Adipocyte (in vitro differentiated cells): ENCODE data around the gene PTPRG.

ENCODE experiments used
- DNase-seq: peaks from one replicate; pipeline ENCODE4 v3.0.0-alpha.2; 2015; ENCODE audit warnings: low read depth
- H3K27me3 ChIP-seq: replicated peaks from 2 replicates; pipeline ENCODE4 v1.7.0; 2013; ENCODE audit warnings: mild to moderate bottlenecking, low read length, moderate library complexity; ENCODE audit not compliant: control insufficient read depth, insufficient read depth
- H3K36me3 ChIP-seq: 2 replicates; pipeline ENCODE4 v1.7.0; 2013; ENCODE audit warnings: low read length, mild to moderate bottlenecking, moderate library complexity; ENCODE audit not compliant: control insufficient read depth, insufficient read depth, severe bottlenecking
- H3K4me1 ChIP-seq: 2 replicates; pipeline ENCODE4 v1.7.0; 2013; ENCODE audit warnings: mild to moderate bottlenecking, low read length, moderate library complexity; ENCODE audit not compliant: control insufficient read depth, insufficient read depth
- H3K4me3 ChIP-seq: 2 replicates; pipeline ENCODE4 v1.7.0; 2013; ENCODE audit warnings: mild to moderate bottlenecking, low read length, moderate library complexity
- H3K9ac ChIP-seq: 2 replicates; pipeline ENCODE4 v1.7.0; 2013; ENCODE audit warnings: mild to moderate bottlenecking, low read length, moderate library complexity
- H3K9me3 ChIP-seq: 2 replicates; pipeline ENCODE4 v1.7.0; 2013; ENCODE audit warnings: mild to moderate bottlenecking, low read length, moderate library complexity; ENCODE audit not compliant: control insufficient read depth

Gene PTPRG

DNA sequence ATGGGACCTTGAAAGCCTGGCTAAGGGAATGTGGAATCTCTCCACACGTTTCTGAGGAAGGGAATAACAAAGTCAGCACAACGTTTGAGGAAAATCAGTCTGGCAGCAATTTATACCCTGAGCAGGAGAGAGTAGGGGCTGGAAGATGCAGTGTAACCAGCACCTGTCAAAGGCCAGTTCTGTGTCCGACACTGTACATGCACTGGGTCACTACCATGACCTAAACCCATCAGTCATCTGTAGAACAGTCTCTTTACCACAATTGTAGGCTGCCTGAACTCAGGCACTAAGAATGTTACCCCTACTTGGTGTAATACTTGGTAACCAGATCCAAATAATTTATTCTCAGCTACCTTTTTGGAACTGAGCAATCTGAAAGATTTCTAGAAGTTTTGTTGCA, 698.6 kb downstream of the PTPRG start:
- DNase-seq: no peak
- no peaks in the 10 kb centered on the region for H3K27me3 ChIP-seq
- peaks cover 58% of the 10 kb centered on the region for H3K36me3 ChIP-seq
- H3K4me3 ChIP-seq: no peak overlapping the region
- H3K9ac ChIP-seq: no peak overlapping the region
- H3K9me3 ChIP-seq: no peaks in the 10 kb centered on the region
- no peaks in the 10 kb centered on the region for H3K4me1 ChIP-seq

GRCh38 chr3:62260655-62261054, 699.3 kb downstream of the PTPRG start:
- H3K4me3 ChIP-seq: no peak overlapping the region

DNA sequence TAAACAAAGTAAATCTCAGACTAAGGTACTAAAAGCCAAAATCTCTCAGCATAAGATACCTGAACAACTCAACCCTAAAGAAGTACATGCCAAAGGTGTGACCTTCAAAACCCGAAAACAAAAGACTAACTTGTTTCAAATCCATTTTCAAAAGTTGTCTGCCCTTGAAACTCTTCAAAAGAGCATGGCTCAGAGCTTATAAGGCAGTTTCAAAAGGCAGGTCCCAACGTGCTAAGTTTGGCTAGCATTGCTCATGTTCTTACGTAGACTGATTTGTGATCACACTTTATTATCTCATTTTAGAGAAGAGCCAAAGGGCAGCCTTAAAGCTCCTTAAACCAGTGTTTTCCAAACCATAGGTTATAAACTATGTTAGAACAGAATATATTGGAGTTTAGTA, 699.8 kb downstream of the PTPRG start:
- DNase-seq: no peak
- H3K27me3 ChIP-seq: no peaks in the 10 kb centered on the region
- H3K4me3 ChIP-seq: no peak overlapping the region

More at GRCh38 chr3:62260655-62261054, 699.3 kb downstream of the PTPRG start:
- Histone ChIP-seq H3K27me3 (no peaks in the 10 kb centered on the region), H3K9ac (no peak overlapping the region), H3K36me3 (peaks cover 59% of the 10 kb centered on the region), H3K4me1 (no peaks in the 10 kb centered on the region), H3K9me3 (no peaks in the 10 kb centered on the region)
- no peak for DNase-seq

GRCh38 chr3:62261736-62262135, 700.4 kb downstream of the PTPRG start:
- Histone ChIP-seq H3K4me1 (no peaks in the 10 kb centered on the region), H3K27me3 (no peaks in the 10 kb centered on the region)
- no peak for DNase-seq

More for the DNA sequence above, 699.8 kb downstream of the PTPRG start:
- Histone ChIP-seq H3K9ac (no peak overlapping the region), H3K4me1 (no peaks in the 10 kb centered on the region), H3K9me3 (no peaks in the 10 kb centered on the region), H3K36me3 (peaks cover 59% of the 10 kb centered on the region)

DNA sequence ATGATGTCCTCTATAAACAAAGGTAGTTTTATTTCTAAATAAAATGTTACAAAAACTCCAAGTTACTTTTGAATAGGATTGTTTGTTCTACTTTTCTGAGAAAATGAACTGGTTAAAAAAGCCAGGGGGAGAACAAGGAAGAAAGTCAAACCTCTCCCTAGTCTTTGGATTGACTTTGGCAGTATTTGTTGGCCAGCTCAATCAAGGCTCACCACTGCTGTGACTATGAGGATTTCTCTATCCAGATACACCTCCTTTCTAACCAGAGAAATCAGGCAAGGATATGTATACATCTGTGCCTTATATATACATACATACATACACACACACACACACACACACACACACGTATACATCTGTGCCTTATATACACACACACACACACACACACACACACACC, 704.2 kb downstream of the PTPRG start:
- no peak for DNase-seq

More at GRCh38 chr3:62261736-62262135, 700.4 kb downstream of the PTPRG start:
- Histone ChIP-seq H3K4me3 (no peak overlapping the region), H3K9me3 (no peaks in the 10 kb centered on the region), H3K9ac (no peak overlapping the region), H3K36me3 (peaks cover 56% of the 10 kb centered on the region)

GRCh38 chr3:62266668-62267283, 705.4 kb downstream of the PTPRG start:
- no peak overlapping the region for H3K4me3 ChIP-seq
- DNase-seq: no peak

More for the DNA sequence above, 704.2 kb downstream of the PTPRG start:
- Histone ChIP-seq H3K27me3 (no peaks in the 10 kb centered on the region), H3K4me3 (no peak overlapping the region), H3K9ac (no peak overlapping the region), H3K4me1 (no peaks in the 10 kb centered on the region), H3K36me3 (peaks cover 75% of the 10 kb centered on the region), H3K9me3 (no peaks in the 10 kb centered on the region)

DNA sequence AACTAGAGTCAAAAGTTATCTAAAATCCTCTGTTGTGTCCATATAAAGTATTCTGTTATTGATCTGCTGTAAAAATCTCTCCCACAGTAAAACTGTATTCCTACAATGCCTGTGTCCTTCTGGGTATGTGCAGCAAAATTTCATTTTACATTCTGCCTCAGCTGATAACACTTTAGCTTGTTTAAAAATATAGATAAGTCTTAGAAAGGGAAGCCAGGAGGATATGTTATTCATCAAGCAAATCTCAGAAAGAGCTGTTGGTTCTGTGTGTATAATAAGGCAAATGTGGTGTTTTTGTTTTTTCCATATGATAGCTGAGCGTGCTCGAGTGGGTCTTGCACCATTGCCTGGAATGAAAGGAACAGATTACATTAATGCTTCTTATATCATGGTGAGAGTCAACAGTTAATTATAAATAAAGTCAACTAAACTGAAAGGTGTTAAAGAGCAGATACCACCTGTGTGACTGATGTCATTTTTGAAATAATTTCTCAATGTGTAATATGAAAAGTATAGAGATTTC, 715.3 kb downstream of the PTPRG start:
- Histone ChIP-seq H3K9me3 (no peaks in the 10 kb centered on the region), H3K9ac (no peak overlapping the region), H3K4me1 (peaks cover 10% of the 10 kb centered on the region), H3K27me3 (no peaks in the 10 kb centered on the region), H3K36me3 (peaks cover 98% of the 10 kb centered on the region), H3K4me3 (no peak overlapping the region)
- no peak for DNase-seq

More at GRCh38 chr3:62266668-62267283, 705.4 kb downstream of the PTPRG start:
- no peaks in the 10 kb centered on the region for H3K9me3 ChIP-seq
- no peaks in the 10 kb centered on the region for H3K27me3 ChIP-seq
- no peaks in the 10 kb centered on the region for H3K4me1 ChIP-seq
- no peak overlapping the region for H3K9ac ChIP-seq
- peaks cover 87% of the 10 kb centered on the region for H3K36me3 ChIP-seq

DNA sequence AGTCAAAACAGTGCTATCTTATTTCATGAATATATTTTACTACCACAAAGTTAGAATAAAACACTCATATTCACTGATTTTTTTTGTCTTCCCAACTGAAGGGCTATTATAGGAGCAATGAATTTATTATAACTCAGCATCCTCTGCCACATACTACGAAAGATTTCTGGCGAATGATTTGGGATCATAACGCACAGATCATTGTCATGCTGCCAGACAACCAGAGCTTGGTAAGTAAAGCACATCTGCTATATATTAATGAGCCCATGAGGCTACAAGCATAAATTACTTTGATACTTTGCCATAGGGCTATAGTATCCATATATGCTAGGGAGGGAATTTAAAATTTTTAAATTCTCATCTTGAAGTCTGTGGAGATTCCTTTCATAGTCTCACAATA, 716.1 kb downstream of the PTPRG start:
- Histone ChIP-seq H3K9me3 (no peaks in the 10 kb centered on the region), H3K36me3 (peaks cover 98% of the 10 kb centered on the region), H3K4me3 (no peak overlapping the region), H3K9ac (no peak overlapping the region), H3K4me1 (peaks cover 10% of the 10 kb centered on the region), H3K27me3 (no peaks in the 10 kb centered on the region)
- no peak for DNase-seq

DNA sequence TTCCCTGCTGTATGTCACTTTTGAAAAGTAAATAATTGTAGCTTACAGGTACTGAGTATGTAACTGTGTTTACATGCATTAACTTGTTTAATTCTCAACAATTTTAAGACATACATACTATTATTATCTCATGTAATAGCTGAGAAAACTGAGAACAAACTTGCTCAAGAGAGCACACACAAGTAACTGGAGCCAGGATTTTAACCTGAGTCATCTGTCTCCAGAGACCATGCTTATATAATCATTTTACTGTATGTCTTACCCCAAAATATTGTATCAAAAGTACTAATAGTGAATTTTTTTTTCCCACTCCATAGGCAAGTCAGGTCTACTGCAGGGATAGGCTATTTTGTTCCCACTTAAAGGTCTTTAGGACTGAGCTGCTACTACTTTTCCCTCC, 716.6 kb downstream of the PTPRG start:
- H3K36me3 ChIP-seq: peaks cover 98% of the 10 kb centered on the region
- no peaks in the 10 kb centered on the region for H3K9me3 ChIP-seq

DNA sequence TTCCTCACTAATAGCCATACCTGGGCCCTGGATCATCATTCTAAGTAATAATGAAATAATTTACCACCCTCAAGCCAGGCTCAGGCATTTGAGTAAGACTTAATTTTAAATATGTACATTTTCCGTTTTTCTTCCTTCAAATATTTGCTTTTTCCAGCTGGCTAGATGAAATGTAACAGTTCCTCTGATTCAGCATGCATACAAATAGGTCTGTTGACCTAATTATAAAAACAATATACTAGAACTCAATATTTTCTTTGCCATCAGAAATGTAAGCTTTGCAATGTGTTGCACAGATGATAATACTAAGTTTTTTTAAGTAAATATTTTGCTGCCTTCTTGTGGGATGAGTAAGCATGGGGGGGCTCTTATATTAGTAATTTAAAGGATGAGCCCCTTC, 720.4 kb downstream of the PTPRG start:
- H3K9me3 ChIP-seq: no peaks in the 10 kb centered on the region
- no peak overlapping the region for H3K4me3 ChIP-seq
- H3K9ac ChIP-seq: no peak overlapping the region
- H3K27me3 ChIP-seq: no peaks in the 10 kb centered on the region
- H3K36me3 ChIP-seq: peaks cover 91% of the 10 kb centered on the region
- no peak for DNase-seq
- H3K4me1 ChIP-seq: peaks cover 10% of the 10 kb centered on the region

More for the DNA sequence above, 716.6 kb downstream of the PTPRG start:
- Histone ChIP-seq H3K9ac (no peak overlapping the region), H3K4me3 (no peak overlapping the region), H3K27me3 (no peaks in the 10 kb centered on the region), H3K4me1 (peaks cover 10% of the 10 kb centered on the region)
- peak; percentile 5 for DNase-seq

- Histone ChIP-seq H3K9ac (no peak overlapping the region), H3K4me1 (peaks cover 6% of the 10 kb centered on the region), H3K36me3 (peaks cover 83% of the 10 kb centered on the region), H3K9me3 (no peaks in the 10 kb centered on the region), H3K4me3 (no peak overlapping the region), H3K27me3 (no peaks in the 10 kb centered on the region)
- no peak for DNase-seq
Observed at GRCh38 chr3:62284442-62284841, 723.1 kb downstream of the PTPRG start.
